BE2C (cell line): ENCODE data around the gene EXOC2.

Experiments used
- DNase-seq: peaks from one replicate; pipeline ENCODE4 v3.0.0-alpha.2; 2020
- H3K27me3 ChIP-seq: fragments of 250-450 bp; sonication (Bioruptor Pico); 2 replicates; pipeline ENCODE4 v1.5.1; 2020; ENCODE audit warnings: mild to moderate bottlenecking
- H3K36me3 ChIP-seq: fragments of 250-450 bp; sonication (Bioruptor Pico); 2 replicates; pipeline ENCODE4 v1.5.1; 2020; ENCODE audit warnings: mild to moderate bottlenecking
- H3K4me1 ChIP-seq: fragments of 250-450 bp; sonication (Bioruptor Pico); 2 replicates; pipeline ENCODE4 v1.5.1; 2020
- H3K4me3 ChIP-seq: 2 replicates; pipeline ENCODE4 v1.5.1; 2011; ENCODE audit warnings: low read depth, low read length
- H3K9me3 ChIP-seq: fragments of 250-450 bp; sonication (Bioruptor Pico); 2 replicates; pipeline ENCODE4 v1.5.1; 2020
- TF ChIP-seq, protein P1 (sequence below): IDR thresholded peaks from 2 replicates; pipeline ENCODE4 v1.5.1; 2012; ENCODE audit warnings: mild to moderate bottlenecking, low read depth, low read length

EXOC2 gene

GRCh38 chr6:686497-686896 lies 6.4 kb downstream of the EXOC2 start:
- TF ChIP-seq, protein P1, sequence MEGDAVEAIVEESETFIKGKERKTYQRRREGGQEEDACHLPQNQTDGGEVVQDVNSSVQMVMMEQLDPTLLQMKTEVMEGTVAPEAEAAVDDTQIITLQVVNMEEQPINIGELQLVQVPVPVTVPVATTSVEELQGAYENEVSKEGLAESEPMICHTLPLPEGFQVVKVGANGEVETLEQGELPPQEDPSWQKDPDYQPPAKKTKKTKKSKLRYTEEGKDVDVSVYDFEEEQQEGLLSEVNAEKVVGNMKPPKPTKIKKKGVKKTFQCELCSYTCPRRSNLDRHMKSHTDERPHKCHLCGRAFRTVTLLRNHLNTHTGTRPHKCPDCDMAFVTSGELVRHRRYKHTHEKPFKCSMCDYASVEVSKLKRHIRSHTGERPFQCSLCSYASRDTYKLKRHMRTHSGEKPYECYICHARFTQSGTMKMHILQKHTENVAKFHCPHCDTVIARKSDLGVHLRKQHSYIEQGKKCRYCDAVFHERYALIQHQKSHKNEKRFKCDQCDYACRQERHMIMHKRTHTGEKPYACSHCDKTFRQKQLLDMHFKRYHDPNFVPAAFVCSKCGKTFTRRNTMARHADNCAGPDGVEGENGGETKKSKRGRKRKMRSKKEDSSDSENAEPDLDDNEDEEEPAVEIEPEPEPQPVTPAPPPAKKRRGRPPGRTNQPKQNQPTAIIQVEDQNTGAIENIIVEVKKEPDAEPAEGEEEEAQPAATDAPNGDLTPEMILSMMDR, result peak; percentile 62
- Histone ChIP-seq H3K4me1 (peaks cover 5% of the 10 kb centered on the region), H3K36me3 (no peaks in the 10 kb centered on the region), H3K9me3 (no peaks in the 10 kb centered on the region), H3K27me3 (no peaks in the 10 kb centered on the region), H3K4me3 (no peak overlapping the region)
- peak; percentile 49 for DNase-seq

DNA sequence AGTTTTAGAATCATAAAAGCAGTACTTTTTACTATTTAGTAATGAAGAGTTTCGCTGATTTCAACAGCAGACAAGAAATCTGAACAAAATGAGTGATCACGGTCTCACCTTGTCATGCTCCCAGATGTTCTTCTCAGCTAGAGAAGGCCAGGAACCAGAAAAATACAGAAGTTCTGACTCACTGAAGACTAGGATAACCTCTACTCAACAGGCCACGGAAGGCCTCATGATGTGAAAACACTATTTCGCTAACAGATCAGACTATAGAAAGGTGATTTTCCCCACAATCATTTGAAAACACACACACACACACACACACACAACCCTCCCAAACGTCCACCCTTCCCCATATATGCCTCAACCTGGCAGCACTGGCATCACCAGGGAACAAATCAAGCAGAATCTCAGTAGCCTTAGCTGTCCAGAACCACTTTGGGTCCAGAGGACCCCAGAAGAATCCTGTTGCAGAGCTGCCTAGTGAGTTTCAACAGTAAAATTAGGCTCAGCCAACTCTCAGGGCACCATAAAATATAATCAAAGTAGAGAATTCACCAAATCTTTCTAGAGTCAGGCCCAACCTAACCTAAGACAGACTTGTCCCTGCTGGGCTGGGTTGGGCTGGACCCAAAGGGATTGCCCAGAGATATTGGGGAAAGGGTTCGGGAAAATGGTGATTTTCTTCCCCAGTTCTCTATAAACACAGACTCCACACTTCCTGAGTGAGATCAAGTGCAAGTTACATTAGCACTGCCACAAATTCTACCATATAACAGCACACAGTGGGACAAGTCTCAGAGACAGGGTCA lies 7.9 kb downstream of the EXOC2 start:
- no peak for DNase-seq
- Histone ChIP-seq H3K9me3 (no peaks in the 10 kb centered on the region), H3K4me3 (no peak overlapping the region), H3K36me3 (no peaks in the 10 kb centered on the region), H3K4me1 (peaks cover 5% of the 10 kb centered on the region), H3K27me3 (no peaks in the 10 kb centered on the region)
- TF ChIP-seq, protein P1, result no peak

DNA sequence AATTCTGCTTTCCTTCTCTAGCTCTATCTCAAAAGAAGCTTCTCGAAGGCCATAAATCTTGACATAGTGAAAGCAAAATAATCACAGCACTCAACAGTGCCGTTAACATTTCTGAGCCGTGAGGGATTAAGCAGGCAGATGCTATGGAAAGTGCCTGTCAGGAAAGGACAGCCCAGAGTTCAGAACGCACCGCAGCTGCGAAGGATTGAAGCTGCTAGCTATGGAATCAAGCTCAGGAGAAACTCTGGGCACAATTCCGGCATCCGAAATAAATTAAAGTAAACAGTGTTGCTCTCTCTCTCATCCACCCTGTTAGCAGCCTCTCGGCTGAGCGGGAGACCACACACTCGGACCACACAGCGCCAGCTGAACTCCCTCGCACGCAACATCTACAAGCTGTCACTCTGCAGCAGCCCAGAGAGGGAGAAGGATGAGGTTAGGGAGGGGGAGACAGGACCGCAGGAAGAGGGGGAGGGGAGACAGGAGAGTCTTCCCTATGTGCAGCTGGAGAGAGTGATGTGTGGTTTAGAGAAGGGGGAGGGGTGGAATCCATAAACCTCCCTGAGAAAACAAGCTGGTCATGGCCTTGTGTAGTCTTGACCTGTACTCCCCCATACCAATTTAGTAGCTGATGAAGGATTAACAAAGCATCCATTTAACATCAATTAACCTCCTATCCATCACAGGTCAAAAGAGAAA lies 9.0 kb downstream of the EXOC2 start:
- TF ChIP-seq, protein P1, result no peak
- Histone ChIP-seq H3K36me3 (no peaks in the 10 kb centered on the region), H3K9me3 (no peaks in the 10 kb centered on the region), H3K4me1 (peaks cover 5% of the 10 kb centered on the region), H3K4me3 (peak overlapping the region; percentile 47), H3K27me3 (no peaks in the 10 kb centered on the region)
- peak; percentile 67 for DNase-seq

- Histone ChIP-seq H3K27me3 (no peaks in the 10 kb centered on the region), H3K4me3 (no peak overlapping the region), H3K4me1 (peaks cover 5% of the 10 kb centered on the region), H3K36me3 (no peaks in the 10 kb centered on the region), H3K9me3 (no peaks in the 10 kb centered on the region)
- TF ChIP-seq, protein P1, result no peak
- no peak for DNase-seq
These were observed 12.1 kb downstream of the EXOC2 start for GRCh38 chr6:680666-681340.

DNA sequence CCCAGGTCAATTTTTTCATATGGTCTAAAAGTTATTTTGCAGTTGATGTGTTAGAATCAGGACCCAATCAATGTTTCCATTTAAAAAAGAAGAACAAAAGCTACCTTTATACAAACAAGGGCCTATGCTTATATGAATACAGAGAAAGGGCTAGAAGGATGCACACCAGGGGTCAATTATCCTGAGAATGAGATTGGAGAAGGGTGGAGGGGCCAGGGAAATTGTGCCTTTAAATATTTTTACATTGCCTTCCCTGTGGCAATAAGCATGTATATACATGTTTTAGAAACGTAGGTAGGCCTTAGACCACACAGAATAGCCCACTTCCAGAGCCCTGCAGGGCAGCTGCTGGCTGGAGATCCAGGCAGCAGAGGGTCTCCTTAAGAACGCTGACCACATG lies 12.7 kb downstream of the EXOC2 start:
- no peak for DNase-seq
- Histone ChIP-seq H3K4me3 (no peak overlapping the region), H3K36me3 (no peaks in the 10 kb centered on the region), H3K9me3 (no peaks in the 10 kb centered on the region), H3K4me1 (peaks cover 5% of the 10 kb centered on the region), H3K27me3 (no peaks in the 10 kb centered on the region)
- TF ChIP-seq, protein P1, result no peak
